ENCODE measurements around the gene PGLYRP3. TPM values are rescaled to one million over a fixed set of nuclear protein-coding genes. Genes with fewer than 3 reads are reported as not detected.
"Not testable (repeated sequence)": the region's sequence is repeated elsewhere in the genome, so short reads cannot be mapped to it uniquely, and the experiment has no call there.

The PGLYRP3 gene
- total RNA-seq, 1 donor from 2014 or later, result not detected

GRCh38 chr1:153333902-153334301, 21.1 kb upstream of the PGLYRP3 start:
- Histone ChIP-seq H3K27me3 (ENCODE audit: insufficient read depth, low read length) (no peaks in the 10 kb centered on the region), H3K4me3 (ENCODE audit: insufficient read depth, low read depth, low read length) (no peak overlapping the region), H3K27ac (ENCODE audit: low read depth, low read length) (no peak overlapping the region), H3K36me3 (ENCODE audit: insufficient read depth, low read length) (no peaks in the 10 kb centered on the region), H3K9ac (ENCODE audit: low read length) (no peak overlapping the region), H3K9me3 (ENCODE audit: insufficient read depth, low read depth, low read length) (no peaks in the 10 kb centered on the region), H2AFZ (ENCODE audit: low read depth, low read length) (no peak overlapping the region), H4K20me1 (ENCODE audit: insufficient read depth, low read length) (no peaks in the 10 kb centered on the region), H3K79me2 (ENCODE audit: insufficient read depth, low read length) (no peaks in the 10 kb centered on the region), H3K4me2 (ENCODE audit: low read length) (no peak overlapping the region), H3K4me1 (ENCODE audit: insufficient read depth, low read length) (no peaks in the 10 kb centered on the region)
- TF ChIP-seq CTCF (IDR thresholded peaks at IDR 0.05; ENCODE audit: insufficient read depth, low read depth, low read length) (no peak), EZH2 (IDR thresholded peaks at IDR 0.05; ENCODE audit: insufficient read depth, low read length) (no peak)
- no peak for DNase-seq (ENCODE audit: low read depth)
- Mint-ChIP-seq H3K4me1 (ENCODE audit: low read depth, unreplicated experiment) (peaks cover 3% of the 10 kb centered on the region), H3K4me3 (ENCODE audit: unreplicated experiment) (no peak overlapping the region), H3K27ac (ENCODE audit: unreplicated experiment) (no peak overlapping the region), H3K27me3 (ENCODE audit: low read depth, unreplicated experiment) (peaks cover 3% of the 10 kb centered on the region), H3K9me3 (ENCODE audit: unreplicated experiment) (peaks cover 17% of the 10 kb centered on the region), H3K36me3 (ENCODE audit: low read depth, unreplicated experiment) (no peaks in the 10 kb centered on the region)
- no peak for FAIRE-seq

GRCh38 chr1:153324912-153325311, 12.2 kb upstream of the PGLYRP3 start:
- Histone ChIP-seq H3K27ac (ENCODE audit: low read depth, low read length) (no peak overlapping the region), H2AFZ (ENCODE audit: low read depth, low read length) (no peak overlapping the region), H3K4me3 (ENCODE audit: insufficient read depth, low read depth, low read length) (no peak overlapping the region), H3K27me3 (ENCODE audit: insufficient read depth, low read length) (no peaks in the 10 kb centered on the region), H3K9ac (ENCODE audit: low read length) (no peak overlapping the region), H3K36me3 (ENCODE audit: insufficient read depth, low read length) (no peaks in the 10 kb centered on the region), H3K9me3 (ENCODE audit: insufficient read depth, low read depth, low read length) (no peaks in the 10 kb centered on the region), H3K79me2 (ENCODE audit: insufficient read depth, low read length) (no peaks in the 10 kb centered on the region), H4K20me1 (ENCODE audit: insufficient read depth, low read length) (no peaks in the 10 kb centered on the region), H3K4me1 (ENCODE audit: insufficient read depth, low read length) (no peaks in the 10 kb centered on the region), H3K4me2 (ENCODE audit: low read length) (no peak overlapping the region)
- no peaks in the 10 kb centered on the region for H3K27me3 Mint-ChIP-seq (ENCODE audit: low read depth, unreplicated experiment)
- no peak for TF ChIP-seq EZH2 (IDR thresholded peaks at IDR 0.05; ENCODE audit: insufficient read depth, low read length)
- no peak for TF ChIP-seq CTCF (IDR thresholded peaks at IDR 0.05; ENCODE audit: insufficient read depth, low read depth, low read length)
- no peak overlapping the region for H3K4me3 Mint-ChIP-seq (ENCODE audit: unreplicated experiment)
- H3K27ac Mint-ChIP-seq (ENCODE audit: unreplicated experiment), result no peak overlapping the region
- FAIRE-seq (no peak), DNase-seq (ENCODE audit: low read depth) (no peak)
- H3K36me3 Mint-ChIP-seq (ENCODE audit: low read depth, unreplicated experiment), result no peaks in the 10 kb centered on the region
- peaks cover 9% of the 10 kb centered on the region for H3K9me3 Mint-ChIP-seq (ENCODE audit: unreplicated experiment)
- no peaks in the 10 kb centered on the region for H3K4me1 Mint-ChIP-seq (ENCODE audit: low read depth, unreplicated experiment)

GRCh38 chr1:153322568-153322967, 9.8 kb upstream of the PGLYRP3 start:
- no peaks in the 10 kb centered on the region for H4K20me1 ChIP-seq (ENCODE audit: insufficient read depth, low read length)
- FAIRE-seq (no peak), DNase-seq (ENCODE audit: low read depth) (no peak)
- H3K4me1 ChIP-seq (ENCODE audit: insufficient read depth, low read length), result no peaks in the 10 kb centered on the region
- Mint-ChIP-seq H3K36me3 (ENCODE audit: low read depth, unreplicated experiment) (no peaks in the 10 kb centered on the region), H3K9me3 (ENCODE audit: unreplicated experiment) (peaks cover 11% of the 10 kb centered on the region), H3K4me3 (ENCODE audit: unreplicated experiment) (no peak overlapping the region), H3K4me1 (ENCODE audit: low read depth, unreplicated experiment) (no peaks in the 10 kb centered on the region), H3K27me3 (ENCODE audit: low read depth, unreplicated experiment) (no peaks in the 10 kb centered on the region), H3K27ac (ENCODE audit: unreplicated experiment) (no peak overlapping the region)
- no peak for TF ChIP-seq CTCF (IDR thresholded peaks at IDR 0.05; ENCODE audit: insufficient read depth, low read depth, low read length)
- TF ChIP-seq EZH2 (IDR thresholded peaks at IDR 0.05; ENCODE audit: insufficient read depth, low read length), result no peak
- H3K4me2 ChIP-seq (ENCODE audit: low read length), result no peak overlapping the region
- no peaks in the 10 kb centered on the region for H3K27me3 ChIP-seq (ENCODE audit: insufficient read depth, low read length)
- H3K9ac ChIP-seq (ENCODE audit: low read length), result no peak overlapping the region
- H2AFZ ChIP-seq (ENCODE audit: low read depth, low read length), result no peak overlapping the region
- H3K9me3 ChIP-seq (ENCODE audit: insufficient read depth, low read depth, low read length), result no peaks in the 10 kb centered on the region
- no peak overlapping the region for H3K27ac ChIP-seq (ENCODE audit: low read depth, low read length)
- no peaks in the 10 kb centered on the region for H3K36me3 ChIP-seq (ENCODE audit: insufficient read depth, low read length)
- H3K4me3 ChIP-seq (ENCODE audit: insufficient read depth, low read depth, low read length), result no peak overlapping the region
- no peaks in the 10 kb centered on the region for H3K79me2 ChIP-seq (ENCODE audit: insufficient read depth, low read length)

- peaks cover 18% of the 10 kb centered on the region for H3K9me3 Mint-ChIP-seq (ENCODE audit: unreplicated experiment)
- H3K4me3 ChIP-seq (ENCODE audit: insufficient read depth, low read depth, low read length); H3K36me3 ChIP-seq (ENCODE audit: insufficient read depth, low read length); H2AFZ ChIP-seq (ENCODE audit: low read depth, low read length); FAIRE-seq; H3K4me1 ChIP-seq (ENCODE audit: insufficient read depth, low read length); H4K20me1 ChIP-seq (ENCODE audit: insufficient read depth, low read length); H3K27ac ChIP-seq (ENCODE audit: low read depth, low read length); H3K4me2 ChIP-seq (ENCODE audit: low read length); H3K27ac Mint-ChIP-seq (ENCODE audit: unreplicated experiment); DNase-seq (ENCODE audit: low read depth); H3K9ac ChIP-seq (ENCODE audit: low read length); H3K9me3 ChIP-seq (ENCODE audit: insufficient read depth, low read depth, low read length); H3K79me2 ChIP-seq (ENCODE audit: insufficient read depth, low read length); H3K27me3 Mint-ChIP-seq (ENCODE audit: low read depth, unreplicated experiment); H3K27me3 ChIP-seq (ENCODE audit: insufficient read depth, low read length); H3K4me1 Mint-ChIP-seq (ENCODE audit: low read depth, unreplicated experiment); H3K4me3 Mint-ChIP-seq (ENCODE audit: unreplicated experiment); H3K36me3 Mint-ChIP-seq (ENCODE audit: low read depth, unreplicated experiment): not testable (repeated sequence)
Observed at GRCh38 chr1:153318145-153318544, 5.4 kb upstream of the PGLYRP3 start.
